H9 (cell line): ENCODE measurements around the gene YAP1. TPM values are rescaled to one million over a fixed set of nuclear protein-coding genes. Genes with fewer than 3 reads are reported as not detected.

Source experiments
- DNase-seq: peaks from one replicate; pipeline ENCODE4 v3.0.0-alpha.2; 2017
- H2AFZ ChIP-seq: one replicate; pipeline ENCODE4 v1.6.1; 2013; ENCODE audit warnings: mild to moderate bottlenecking, low read length, control low read depth, moderate library complexity
- H2AK5ac ChIP-seq: 2 replicates; pipeline ENCODE4 v1.6.1; 2013; ENCODE audit warnings: low read length, control low read depth, mixed read lengths; ENCODE audit not compliant: insufficient read length
- H2BK120ac ChIP-seq: one replicate; pipeline ENCODE4 v1.6.1; 2013; ENCODE audit warnings: low read depth, mild to moderate bottlenecking, low read length, control low read depth, inconsistent platforms; ENCODE audit not compliant: poor library complexity, severe bottlenecking
- H2BK12ac ChIP-seq: 2 replicates; pipeline ENCODE4 v1.6.1; 2013; ENCODE audit warnings: low read length, control low read depth, mixed read lengths, low read depth; ENCODE audit not compliant: insufficient read length
- H2BK15ac ChIP-seq: 2 replicates; pipeline ENCODE4 v1.6.1; 2013; ENCODE audit warnings: low read depth, low read length, control low read depth
- H2BK20ac ChIP-seq: one replicate; pipeline ENCODE4 v1.6.1; 2013; ENCODE audit warnings: low read depth, mild to moderate bottlenecking, low read length, control low read depth, inconsistent platforms; ENCODE audit not compliant: poor library complexity, severe bottlenecking
- H2BK5ac ChIP-seq: 2 replicates; pipeline ENCODE4 v1.6.1; 2013; ENCODE audit warnings: low read length, control low read depth, mixed read lengths; ENCODE audit not compliant: insufficient read length
- H3K14ac ChIP-seq: 2 replicates; pipeline ENCODE4 v1.6.1; 2013; ENCODE audit warnings: low read length, control low read depth; ENCODE audit not compliant: insufficient read depth
- H3K18ac ChIP-seq: 2 replicates; pipeline ENCODE4 v1.6.1; 2013; ENCODE audit warnings: low read depth, mild to moderate bottlenecking, mixed read lengths, low read length, control low read depth; ENCODE audit not compliant: insufficient read length
- H3K23ac ChIP-seq: 2 replicates; pipeline ENCODE4 v1.6.1; 2013; ENCODE audit warnings: low read length, control low read depth, mixed read lengths, low read depth; ENCODE audit not compliant: insufficient read length
- H3K23me2 ChIP-seq: 2 replicates; pipeline ENCODE4 v1.6.1; 2013; ENCODE audit warnings: low read depth, mild to moderate bottlenecking, mixed read lengths, low read length, control low read depth; ENCODE audit not compliant: insufficient read length, poor library complexity, severe bottlenecking
- H3K27ac ChIP-seq: 2 replicates; pipeline ENCODE4 v1.5.1; 2013; ENCODE audit warnings: low read length, control low read depth, mixed read lengths, low read depth; ENCODE audit not compliant: insufficient read length
- H3K27me3 ChIP-seq: 2 replicates; pipeline ENCODE4 v1.6.1; 2013; ENCODE audit warnings: low read length, control low read depth, inconsistent platforms; ENCODE audit not compliant: insufficient read depth
- H3K4ac ChIP-seq: 2 replicates; pipeline ENCODE4 v1.6.1; 2013; ENCODE audit warnings: low read depth, mild to moderate bottlenecking, control low read depth, inconsistent platforms, low read length, moderate library complexity
- H3K4me1 ChIP-seq: 2 replicates; pipeline ENCODE4 v1.6.1; 2013; ENCODE audit warnings: low read length, control low read depth, inconsistent platforms; ENCODE audit not compliant: insufficient read depth
- H3K4me2 ChIP-seq: 2 replicates; pipeline ENCODE4 v1.6.1; 2013; ENCODE audit warnings: low read length, control low read depth, mixed read lengths; ENCODE audit not compliant: insufficient read length, insufficient read depth
- H3K56ac ChIP-seq: 2 replicates; pipeline ENCODE4 v1.6.1; 2013; ENCODE audit warnings: low read depth, mild to moderate bottlenecking, mixed read lengths, low read length, control low read depth; ENCODE audit not compliant: insufficient read length
- H3K79me1 ChIP-seq: 2 replicates; pipeline ENCODE4 v1.6.1; 2013; ENCODE audit warnings: low read depth, mild to moderate bottlenecking, moderate library complexity, low read length, control low read depth, inconsistent platforms; ENCODE audit not compliant: insufficient read depth, poor library complexity, severe bottlenecking
- H3K79me2 ChIP-seq: 2 replicates; pipeline ENCODE4 v1.6.1; 2013; ENCODE audit warnings: low read length, control low read depth, inconsistent platforms; ENCODE audit not compliant: insufficient read depth
- H3K9ac ChIP-seq: 2 replicates; pipeline ENCODE4 v1.6.1; 2013; ENCODE audit warnings: low read length, control low read depth, mixed read lengths; ENCODE audit not compliant: insufficient read length; ENCODE audit errors: extremely low read depth
- H3K9me3 ChIP-seq: one replicate; pipeline ENCODE4 v1.6.1; 2013; ENCODE audit warnings: low read depth, low read length, inconsistent platforms; ENCODE audit not compliant: control insufficient read depth
- H3T11ph ChIP-seq: one replicate; pipeline ENCODE4 v1.6.1; 2013; ENCODE audit warnings: mild to moderate bottlenecking, low read length, control low read depth, inconsistent platforms
- H4K20me1 ChIP-seq: one replicate; pipeline ENCODE4 v1.6.1; 2013; ENCODE audit not compliant: control insufficient read depth, insufficient read length, insufficient read depth
- H4K5ac ChIP-seq: 2 replicates; pipeline ENCODE4 v1.6.1; 2013; ENCODE audit warnings: low read depth, mild to moderate bottlenecking, mixed read lengths, low read length, control low read depth; ENCODE audit not compliant: insufficient read length
- H4K8ac ChIP-seq: replicated peaks from 2 replicates; pipeline ENCODE4 v1.6.1; 2013; ENCODE audit warnings: low read length, control low read depth, mixed read lengths, low read depth; ENCODE audit not compliant: insufficient read length
- H4K91ac ChIP-seq: 2 replicates; pipeline ENCODE4 v1.6.1; 2013; ENCODE audit warnings: low read depth, mild to moderate bottlenecking, moderate library complexity, mixed read lengths, low read length, control low read depth; ENCODE audit not compliant: insufficient read length
- H3K27ac Mint-ChIP-seq, 3 experiments: 2 replicates in 2 of 3; 3 replicates in 1 of 3; pipeline ENCODE4 v1.8.0; 2020 to 2021; ENCODE audit warnings: mixed read lengths in 3 of 3, mild to moderate bottlenecking in 1 of 3, moderate library complexity in 1 of 3
- H3K27me3 Mint-ChIP-seq: 2 replicates; pipeline ENCODE4 v1.8.0; 2021; ENCODE audit warnings: low read depth, mild to moderate bottlenecking, moderate library complexity, mixed read lengths
- H3K36me3 Mint-ChIP-seq, 3 experiments: 2 replicates in 2 of 3; 3 replicates in 1 of 3; pipeline ENCODE4 v1.8.0; 2020 to 2021; ENCODE audit warnings: low read depth in 3 of 3, mixed read lengths in 3 of 3; ENCODE audit not compliant: insufficient read depth in 1 of 3
- H3K4me1 Mint-ChIP-seq, 2 experiments: 2 replicates each; pipeline ENCODE4 v1.8.0; 2020; ENCODE audit warnings: mixed read lengths in 2 of 2
- H3K4me3 Mint-ChIP-seq, 2 experiments: 2 replicates in 1 of 2; 3 replicates in 1 of 2; pipeline ENCODE4 v1.8.0; 2020 to 2021; ENCODE audit warnings: mild to moderate bottlenecking in 2 of 2, mixed read lengths in 2 of 2, moderate library complexity in 1 of 2
- H3K9me3 Mint-ChIP-seq, 2 experiments: 2 replicates in 1 of 2; 3 replicates in 1 of 2; pipeline ENCODE4 v1.8.0; 2020; ENCODE audit warnings: mild to moderate bottlenecking in 2 of 2, mixed read lengths in 2 of 2, moderate library complexity in 1 of 2
- CTCF ChIP-seq: fragments of 200-600 bp; sonication (generic); conservative IDR thresholded peaks from 3 replicates; pipeline ENCODE4 v1.8.0; 2021; ENCODE audit warnings: antibody characterized with exemption, mild to moderate bottlenecking
- WGBS: extraction: QIAGEN DNeasy Blood & Tissue Kit; methylation state at CpG from one replicate; pipeline ENCODE4 v1.1.7; 2013; ENCODE audit warnings: missing lambda C conversion rate, low lambda C conversion rate, mixed read lengths; ENCODE audit not compliant: insufficient read length; ENCODE audit errors: extremely low coverage; 5-methylcytosine and 5-hydroxymethylcytosine counted together
- total RNA-seq: library from RNA; stranded (reverse); gene quantifications from 2 replicates; pipeline ENCODE4 v1.2.1, GENCODE V29; 2021

Gene YAP1
- total RNA-seq, 1 experiment from 2014 or later, result 124 TPM

- Mint-ChIP-seq H3K36me3 (no peaks in the 10 kb centered on the region), H3K4me1 (no peaks in the 10 kb centered on the region), H3K4me3 (no peak overlapping the region), H3K27ac (no peak overlapping the region), H3K9me3 (no peaks in the 10 kb centered on the region), H3K27me3 (no peaks in the 10 kb centered on the region)
- Histone ChIP-seq H4K8ac (no peak overlapping the region), H2AK5ac (no peak overlapping the region), H3K4ac (no peak overlapping the region), H4K91ac (no peak overlapping the region), H2BK12ac (no peak overlapping the region), H3K56ac (no peak overlapping the region), H3K4me1 (no peaks in the 10 kb centered on the region), H4K5ac (no peak overlapping the region), H3K9me3 (no peaks in the 10 kb centered on the region), H3K14ac (no peak overlapping the region), H3K23ac (no peak overlapping the region), H3K27ac (no peak overlapping the region), H2BK5ac (no peak overlapping the region), H2BK20ac (no peak overlapping the region), H4K20me1 (no peaks in the 10 kb centered on the region), H2AFZ (no peak overlapping the region), H3K79me2 (no peaks in the 10 kb centered on the region), H2BK120ac (no peak overlapping the region), H3K9ac (no peak overlapping the region), H2BK15ac (no peak overlapping the region), H3K79me1 (no peaks in the 10 kb centered on the region), H3K27me3 (no peaks in the 10 kb centered on the region), H3K23me2 (no peaks in the 10 kb centered on the region), H3T11ph (no peak overlapping the region), H3K18ac (no peak overlapping the region), H3K4me2 (no peak overlapping the region)
- no peak for TF ChIP-seq CTCF
- WGBS, result no CpG with 5 or more reads among the region's 2 CpGs
- DNase-seq, result no peak
Measured at GRCh38 chr11:102064316-102064715, 45.9 kb upstream of the YAP1 start.
